ELF-1 (cell line): ENCODE data around the gene RPL28.

Experiments
- DNase-seq: peaks from one replicate; pipeline ENCODE4 v3.0.0-alpha.2; 2016; ENCODE audit warnings: low read depth, low spot score

RPL28 gene

DNA sequence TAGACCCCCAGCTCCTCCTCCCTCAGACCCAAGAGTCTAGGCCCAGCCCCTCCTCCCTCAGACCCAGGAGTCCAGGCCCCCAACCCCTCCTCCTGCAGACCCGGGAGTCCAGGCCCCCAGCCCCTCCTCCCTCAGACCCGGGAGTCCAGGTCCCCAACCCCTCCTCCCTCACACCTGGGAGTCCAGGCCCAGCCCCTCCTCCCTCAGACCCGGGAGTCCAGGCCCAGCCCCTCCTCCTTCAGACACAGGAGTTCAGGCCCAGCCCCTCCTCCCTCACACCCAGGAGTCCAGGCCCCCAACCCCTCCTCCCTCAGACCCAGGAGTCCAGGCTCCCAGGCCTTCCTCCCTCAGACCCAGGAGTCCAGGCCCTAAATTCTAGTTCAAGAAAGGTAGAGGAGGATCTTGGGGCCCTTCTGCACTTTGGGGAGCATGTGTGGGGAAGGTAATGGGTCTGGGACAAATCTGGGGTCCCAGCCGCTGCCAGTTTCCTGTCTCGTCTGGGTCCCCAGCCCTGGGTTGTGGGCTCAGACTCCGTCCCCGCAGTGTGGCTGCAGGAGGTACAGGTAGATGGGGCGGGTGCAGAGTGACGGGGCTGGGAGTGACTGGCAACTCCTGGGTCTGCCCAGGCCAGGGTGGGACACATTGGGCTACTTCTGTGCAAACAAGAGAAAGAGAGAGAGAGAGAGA lies 12.3 kb upstream of the RPL28 start:
- no peak for DNase-seq

DNA sequence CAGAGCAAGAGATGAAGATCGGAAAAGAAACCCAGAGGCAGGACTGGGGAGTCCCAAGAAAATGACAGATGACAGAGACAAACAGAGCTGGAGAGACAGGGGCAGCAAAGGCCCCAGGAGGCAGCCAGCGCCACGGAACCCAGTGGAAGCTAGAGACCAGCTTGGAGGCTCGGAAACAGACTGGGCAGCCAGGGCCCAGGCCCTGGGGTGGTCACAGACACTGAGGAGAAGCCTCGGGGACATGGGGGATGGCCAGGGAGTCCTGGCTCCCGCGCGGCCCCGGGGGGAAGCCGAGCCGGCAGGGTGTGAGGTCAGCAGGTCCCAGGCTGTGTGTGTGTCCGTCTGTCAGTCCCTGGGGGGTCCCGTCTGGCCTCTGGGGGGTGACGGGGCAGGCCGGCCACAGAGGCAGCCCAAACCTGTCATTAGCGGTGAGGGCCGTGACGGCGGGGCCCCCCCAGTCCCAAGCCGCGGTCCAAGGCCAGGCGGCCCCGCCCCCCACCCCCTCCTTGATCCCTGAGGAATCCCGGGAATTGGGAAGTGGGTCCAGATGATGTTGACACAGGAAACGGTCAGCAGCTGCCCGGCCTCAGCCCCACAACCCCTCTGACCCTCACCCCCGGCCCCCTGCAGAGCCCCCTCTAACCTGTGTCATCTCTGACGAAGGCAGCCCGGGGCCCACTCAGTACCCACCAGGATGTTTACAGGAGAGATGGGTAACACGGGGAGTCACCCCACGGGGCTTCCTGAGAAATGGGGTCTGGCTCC lies 11.6 kb upstream of the RPL28 start:
- DNase-seq = no peak

DNA sequence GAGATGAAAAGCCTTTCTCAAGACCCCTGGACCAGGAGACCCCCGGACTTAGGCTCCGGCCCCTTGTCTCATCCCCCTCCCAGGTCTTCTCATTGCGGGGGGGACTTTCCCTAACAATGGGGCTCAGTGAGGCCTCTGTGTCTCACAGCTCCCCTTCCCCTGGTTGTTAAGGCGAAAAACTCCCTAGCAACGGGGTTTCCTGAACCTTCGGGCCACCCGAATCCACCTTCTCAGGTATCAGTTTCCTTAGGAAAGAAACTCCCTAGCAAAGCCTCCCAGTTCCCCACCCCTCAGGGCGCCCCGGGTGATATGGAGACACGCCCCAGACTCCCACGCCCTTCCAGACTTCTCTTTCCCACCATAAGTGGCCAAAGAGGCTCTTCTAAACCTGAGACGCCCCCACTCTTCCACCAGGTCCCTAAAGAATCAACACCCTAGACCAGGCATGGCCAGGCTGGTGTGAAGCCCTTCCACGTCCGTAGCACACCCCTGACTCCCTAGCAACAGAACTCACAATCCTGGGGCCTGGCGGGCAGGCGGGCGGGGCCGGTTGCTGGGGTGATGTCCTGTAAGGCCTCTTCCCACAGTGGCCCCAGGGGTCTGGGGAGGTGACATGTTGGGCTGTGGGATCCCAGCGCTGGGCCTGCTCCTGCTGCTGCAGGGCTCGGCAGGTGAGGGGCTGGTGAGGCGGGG lies 9.3 kb upstream of the RPL28 start, which contains the start of gene TMEM190:
TMEM190 (plus strand) TSS at position 586 of the 693 bp plus-strand sequence; CDS start at position 614, 28 bp downstream.
- DNase-seq = peak; percentile 67

DNA sequence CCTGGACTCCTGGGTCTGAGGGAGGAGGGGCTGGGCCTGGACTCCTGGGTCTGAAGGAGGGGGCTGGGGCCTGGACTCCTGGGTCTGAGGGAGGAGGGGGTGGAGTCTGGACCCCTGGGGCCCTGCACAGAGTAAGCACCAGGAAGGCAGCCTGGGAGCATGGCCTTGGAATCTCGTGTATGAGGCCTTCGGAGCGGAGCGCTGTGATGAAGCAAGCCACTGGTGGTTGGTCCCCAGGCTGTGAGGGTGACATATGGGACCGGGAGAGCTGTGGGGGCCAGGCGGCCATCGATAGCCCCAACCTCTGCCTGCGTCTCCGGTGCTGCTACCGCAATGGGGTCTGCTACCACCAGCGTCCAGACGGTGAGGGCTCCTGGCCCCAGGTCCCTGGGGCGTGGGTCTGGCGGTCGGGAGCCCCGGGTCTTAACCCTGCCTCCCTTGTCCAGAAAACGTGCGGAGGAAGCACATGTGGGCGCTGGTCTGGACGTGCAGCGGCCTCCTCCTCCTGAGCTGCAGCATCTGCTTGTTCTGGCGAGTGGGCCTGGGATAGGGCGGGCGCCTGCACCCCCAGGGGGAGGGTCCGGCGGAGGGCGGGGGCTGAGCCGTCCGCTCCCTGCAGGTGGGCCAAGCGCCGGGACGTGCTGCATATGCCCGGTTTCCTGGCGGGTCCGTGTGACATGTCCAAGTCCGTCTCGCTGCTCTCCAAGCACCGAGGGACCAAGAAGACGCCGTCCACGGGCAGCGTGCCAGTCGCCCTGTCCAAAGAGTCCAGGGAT lies 8.2 kb upstream of the RPL28 start:
- DNase-seq = no peak

DNA sequence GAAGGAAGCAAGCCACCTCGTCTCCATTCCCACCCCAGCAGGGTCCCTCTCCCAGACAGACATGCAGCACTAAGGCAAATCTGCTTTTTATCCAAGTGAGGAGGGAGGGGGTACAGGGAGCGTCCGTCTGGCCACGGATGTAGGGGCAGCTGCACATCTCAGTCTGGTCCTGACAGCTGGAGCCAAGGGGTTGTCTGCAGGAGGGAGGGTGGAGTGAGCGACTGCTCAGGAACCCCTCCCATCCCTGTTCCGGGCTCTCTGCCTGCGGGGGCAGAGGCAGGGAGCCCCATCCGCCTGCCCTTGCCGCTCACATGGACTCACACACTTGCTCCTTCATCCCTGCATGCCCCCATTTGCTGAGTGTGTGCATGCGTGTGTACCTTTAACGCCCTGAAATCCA lies 6.6 kb upstream of the RPL28 start:
- DNase-seq = no peak

DNA sequence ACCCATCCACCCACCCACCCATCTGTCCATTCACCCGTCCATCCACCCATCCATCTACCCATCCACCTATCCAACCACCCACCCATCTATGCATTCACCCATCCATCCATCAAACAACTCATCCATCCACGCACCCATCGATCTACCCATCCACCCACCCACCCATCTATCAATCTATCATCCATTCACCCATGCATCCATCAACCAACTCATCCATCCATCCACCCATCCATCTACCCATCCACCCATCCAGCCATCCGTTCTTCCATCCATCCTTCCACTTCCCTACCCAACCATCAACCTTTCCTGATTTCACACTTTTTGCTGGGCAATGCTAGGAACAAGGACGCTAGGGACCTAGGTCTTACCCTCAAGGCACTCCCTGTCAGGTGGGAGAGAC lies 3.7 kb upstream of the RPL28 start:
- no peak for DNase-seq

DNA sequence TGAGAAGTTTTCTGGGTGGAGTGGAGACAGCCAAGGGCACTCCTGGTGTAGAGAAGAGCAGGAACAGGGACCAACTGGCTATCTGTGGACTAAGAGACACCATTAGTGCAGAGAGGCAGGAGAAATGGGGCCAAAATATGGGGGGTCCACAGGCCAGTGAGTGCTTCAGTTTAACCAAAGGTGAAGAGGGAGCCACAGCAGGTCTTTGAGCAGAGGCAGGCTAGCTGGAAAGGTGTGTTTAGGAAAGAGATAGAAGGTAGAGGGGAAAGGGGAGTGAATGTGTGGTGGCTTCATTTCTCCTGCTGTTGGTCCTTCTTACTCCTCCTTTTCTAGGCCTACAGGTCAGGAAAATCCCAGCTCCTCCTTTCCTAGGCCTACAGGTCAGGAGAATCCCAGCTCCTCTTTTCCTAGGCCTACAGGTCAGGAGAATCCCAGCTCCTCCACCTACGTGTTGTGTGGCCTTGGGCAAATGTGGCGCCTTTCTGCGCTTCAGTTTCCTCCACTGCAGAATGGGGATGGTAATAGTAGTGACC lies 3.1 kb upstream of the RPL28 start:
- no peak for DNase-seq

DNA sequence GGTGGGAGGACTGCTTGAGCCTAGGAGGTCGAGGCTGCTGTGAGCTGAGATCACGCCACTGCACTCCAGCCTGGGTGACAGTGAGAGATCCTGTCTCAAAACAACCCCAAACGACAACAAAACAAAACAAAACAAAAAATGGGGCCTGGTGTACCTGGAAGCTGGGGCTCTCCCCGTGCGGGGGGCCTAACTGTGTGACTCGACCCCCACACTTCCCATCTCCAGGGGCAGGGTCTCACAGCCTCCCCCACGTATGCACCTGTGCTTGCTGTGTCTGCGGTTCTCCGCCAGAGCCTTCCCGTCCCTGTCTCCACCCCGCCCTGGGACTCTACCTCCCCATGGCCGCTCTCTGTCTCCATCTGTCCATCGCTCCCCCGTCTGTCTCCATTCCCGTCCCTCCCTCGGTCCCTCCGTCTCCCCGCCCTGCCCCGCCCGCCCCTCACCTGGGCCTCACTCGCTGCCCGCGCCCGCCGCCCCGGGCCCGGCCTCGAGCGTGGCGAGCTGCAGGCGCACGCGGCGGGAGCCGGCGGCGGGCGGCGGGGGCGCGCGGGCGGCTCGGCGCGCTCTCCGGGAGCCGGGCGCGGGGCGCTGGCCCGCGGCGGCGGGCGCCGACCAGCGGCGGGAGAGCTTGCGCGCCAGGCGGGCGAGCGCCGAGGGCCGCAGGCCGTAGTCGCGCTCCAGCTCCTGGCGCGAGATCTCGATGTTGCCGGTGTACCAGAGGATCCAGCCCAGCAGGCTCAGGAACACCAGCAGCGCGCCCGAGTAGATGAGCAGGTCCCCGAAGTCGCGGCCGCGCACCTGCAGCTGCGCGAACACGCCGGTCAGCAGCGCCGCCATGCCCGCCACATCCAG lies 2.2 kb upstream of the RPL28 start:
- DNase-seq = peak; percentile 64

DNA sequence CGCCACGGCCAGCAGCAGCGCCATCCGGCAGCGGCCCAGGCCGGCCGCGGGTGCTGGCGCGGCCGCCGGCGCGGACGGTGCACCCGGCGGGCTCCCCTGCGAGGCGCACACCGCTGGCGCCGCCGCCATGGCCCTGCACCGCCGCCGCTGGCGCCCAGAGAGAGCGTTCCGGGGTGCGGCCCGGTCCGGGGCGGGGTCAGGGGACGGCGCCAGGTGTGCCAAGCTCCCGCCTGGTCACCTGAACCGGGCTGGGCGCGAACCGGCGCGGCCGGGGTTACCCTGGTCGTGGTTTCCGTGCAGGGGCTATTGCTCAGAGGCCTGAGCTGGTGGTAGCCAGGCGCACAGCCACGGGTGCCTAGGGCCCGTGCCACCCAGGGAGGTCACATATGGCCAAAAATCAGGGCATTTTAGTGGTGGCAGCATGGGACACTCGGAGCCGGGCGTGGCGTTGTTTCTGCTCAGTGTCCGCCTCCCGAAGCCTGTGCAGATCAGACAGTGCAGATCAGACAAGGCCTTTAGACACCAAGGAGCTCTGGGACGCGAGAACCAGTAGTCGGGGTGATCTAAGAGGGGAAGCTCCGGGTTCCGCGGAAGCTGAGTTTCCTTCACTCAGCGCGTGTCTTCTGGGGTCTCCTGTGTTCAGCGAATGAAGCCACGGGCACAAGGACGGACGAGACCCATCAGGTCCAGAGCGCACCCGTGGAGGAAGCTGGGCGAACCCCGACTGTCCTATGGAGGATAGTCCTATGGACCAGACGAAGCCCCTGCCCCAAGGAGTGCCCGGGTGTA lies 1.4 kb upstream of the RPL28 start, which contains the start of gene TMEM238:
TMEM238 (minus strand) TSS at position 162 of the 789 bp plus-strand sequence; CDS start at position 129, 33 bp downstream.
- DNase-seq = no peak

DNA sequence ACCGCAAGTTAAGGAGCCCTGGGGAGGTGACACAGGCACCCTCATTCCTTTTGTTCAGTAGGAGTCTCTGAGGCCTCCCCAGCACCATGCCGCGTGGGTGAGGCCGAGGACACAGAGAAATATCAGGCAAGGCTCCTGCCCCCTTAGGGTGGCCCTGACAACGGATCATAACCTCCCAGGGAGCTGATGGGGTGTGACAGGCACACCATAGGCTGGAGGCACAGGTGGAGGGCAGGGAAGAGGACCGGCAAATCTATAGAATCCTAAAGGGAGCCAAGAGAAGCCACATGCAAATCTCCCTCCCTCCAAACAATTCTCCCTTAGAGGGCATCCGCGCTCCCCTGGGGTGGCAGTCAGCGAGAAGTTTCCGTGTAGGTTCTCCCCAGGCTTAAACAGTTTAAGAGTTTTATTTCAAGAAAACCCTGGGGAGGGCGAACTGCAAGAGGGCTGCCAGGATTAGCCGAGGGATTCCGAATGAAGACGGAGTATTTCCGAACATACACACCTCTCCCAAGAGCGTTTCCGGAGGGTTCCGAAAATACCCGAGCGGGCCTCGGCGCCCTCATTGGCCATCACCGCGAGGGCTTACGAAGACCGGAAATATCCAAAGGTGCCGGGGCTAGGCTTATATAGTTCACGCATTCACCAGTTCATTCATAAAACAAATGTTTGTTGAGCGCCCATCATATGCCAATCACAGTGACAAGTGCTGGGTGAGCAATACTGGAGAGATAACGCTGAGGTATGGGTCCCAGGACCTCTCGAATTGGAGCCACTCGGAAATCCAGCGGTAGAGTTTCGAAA lies 610 bp upstream of the RPL28 start:
- DNase-seq = peak; percentile 97

DNA sequence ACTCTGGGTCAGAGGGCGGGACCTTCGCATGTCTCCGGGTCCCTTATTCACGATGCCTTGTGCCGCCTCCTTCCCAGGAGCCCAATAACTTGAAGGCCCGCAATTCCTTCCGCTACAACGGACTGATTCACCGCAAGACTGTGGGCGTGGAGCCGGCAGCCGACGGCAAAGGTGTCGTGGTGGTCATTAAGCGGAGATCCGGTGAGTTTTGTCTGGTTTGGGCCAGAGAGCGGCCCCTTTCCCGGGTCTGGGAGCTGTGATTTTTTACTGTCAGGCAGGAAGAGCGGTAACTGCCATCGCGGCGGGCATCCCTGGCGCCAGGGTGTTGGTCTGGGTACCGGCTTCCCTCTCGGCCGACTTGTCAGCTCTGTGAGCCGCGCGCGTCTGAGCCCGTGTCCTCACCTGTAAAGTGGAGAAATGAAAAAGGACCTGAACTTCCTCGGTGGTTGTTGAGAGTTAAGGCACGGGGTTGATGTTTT lies 800 bp downstream of the RPL28 start:
- DNase-seq = no peak

DNA sequence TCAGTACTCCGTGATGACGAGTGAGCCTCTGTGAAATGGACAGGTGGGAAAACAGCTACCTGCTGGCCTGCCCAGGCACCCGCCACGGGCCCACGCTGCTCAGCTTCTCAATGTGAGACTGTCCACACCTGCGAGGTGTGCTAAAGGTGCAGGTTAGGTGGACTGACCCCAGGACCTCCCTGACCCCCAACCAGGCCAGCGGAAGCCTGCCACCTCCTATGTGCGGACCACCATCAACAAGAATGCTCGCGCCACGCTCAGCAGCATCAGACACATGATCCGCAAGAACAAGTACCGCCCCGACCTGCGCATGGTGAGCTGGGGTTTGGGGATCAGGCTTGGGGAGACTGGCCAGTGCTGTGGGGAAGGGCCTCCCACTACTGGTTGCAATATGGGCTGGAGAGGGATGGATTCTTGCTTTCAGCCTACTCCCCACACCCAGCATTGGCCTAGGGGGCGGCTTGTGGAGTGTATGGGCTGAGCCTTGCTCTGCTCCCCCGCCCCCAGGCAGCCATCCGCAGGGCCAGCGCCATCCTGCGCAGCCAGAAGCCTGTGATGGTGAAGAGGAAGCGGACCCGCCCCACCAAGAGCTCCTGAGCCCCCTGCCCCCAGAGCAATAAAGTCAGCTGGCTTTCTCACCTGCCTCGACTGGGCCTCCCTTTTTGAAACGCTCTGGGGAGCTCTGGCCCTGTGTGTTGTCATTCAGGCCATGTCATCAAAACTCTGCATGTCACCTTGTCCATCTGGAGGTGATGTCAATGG lies 2.2 kb downstream of the RPL28 start:
- DNase-seq = no peak

DNA sequence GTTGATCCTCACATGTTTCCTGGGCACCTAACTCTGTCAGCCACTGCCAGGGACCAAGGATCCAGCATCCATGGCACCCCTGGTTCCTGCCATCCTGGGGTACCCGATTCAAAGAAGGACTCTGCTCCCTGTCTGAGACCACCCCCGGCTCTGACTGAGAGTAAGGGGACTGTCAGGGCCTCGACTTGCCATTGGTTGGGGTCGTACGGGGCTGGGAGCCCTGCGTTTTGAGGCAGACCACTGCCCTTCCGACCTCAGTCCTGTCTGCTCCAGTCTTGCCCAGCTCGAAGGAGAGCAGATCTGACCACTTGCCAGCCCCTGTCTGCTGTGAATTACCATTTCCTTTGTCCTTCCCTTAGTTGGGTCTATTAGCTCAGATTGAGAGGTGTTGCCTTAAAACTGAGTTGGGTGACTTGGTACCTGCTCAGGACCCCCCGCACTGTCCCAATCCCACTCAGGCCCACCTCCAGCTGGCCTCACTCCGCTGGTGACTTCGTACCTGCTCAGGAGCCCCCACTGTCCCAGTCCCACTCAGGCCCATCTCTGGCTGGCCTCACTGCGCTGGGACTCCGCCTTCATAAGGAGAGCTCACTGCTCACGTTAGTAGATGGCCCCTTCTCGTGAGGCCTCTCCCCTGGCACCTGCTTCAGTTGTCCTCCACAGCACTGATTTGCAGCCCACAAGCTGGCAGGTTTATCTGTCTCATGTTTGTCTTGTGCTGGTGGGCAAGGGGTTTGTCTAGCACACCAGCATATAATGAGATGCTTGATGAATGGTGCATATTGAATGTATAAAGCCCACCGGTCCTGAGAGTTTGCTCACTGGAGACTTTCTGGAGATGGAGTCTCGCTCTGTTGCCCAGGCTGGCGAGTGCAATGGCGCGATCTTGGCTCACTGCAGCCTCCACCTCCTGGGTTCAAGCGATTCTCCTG lies 3.9 kb downstream of the RPL28 start:
- no peak for DNase-seq

DNA sequence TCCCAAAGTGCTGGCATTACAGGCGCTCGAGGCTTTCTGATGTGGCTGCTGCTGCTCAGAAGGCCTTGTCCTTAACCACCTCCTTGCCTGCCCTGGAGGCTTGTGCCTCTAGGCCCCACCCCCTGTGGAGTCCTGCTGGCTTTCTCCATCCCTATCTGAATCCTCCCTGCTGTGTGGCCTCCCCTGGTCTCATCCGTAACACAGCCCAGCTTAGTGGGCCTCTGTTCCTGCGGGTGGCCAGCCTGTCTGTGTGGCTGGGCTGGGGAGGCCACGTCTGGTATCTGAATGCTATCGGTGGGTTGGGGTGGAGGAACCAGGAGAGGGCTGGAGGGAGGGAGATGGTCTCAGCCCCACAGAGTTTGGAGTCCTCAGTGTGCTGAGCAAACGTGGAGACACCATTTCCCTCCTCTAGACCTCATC lies 4.7 kb downstream of the RPL28 start:
- peak; percentile 79 for DNase-seq

DNA sequence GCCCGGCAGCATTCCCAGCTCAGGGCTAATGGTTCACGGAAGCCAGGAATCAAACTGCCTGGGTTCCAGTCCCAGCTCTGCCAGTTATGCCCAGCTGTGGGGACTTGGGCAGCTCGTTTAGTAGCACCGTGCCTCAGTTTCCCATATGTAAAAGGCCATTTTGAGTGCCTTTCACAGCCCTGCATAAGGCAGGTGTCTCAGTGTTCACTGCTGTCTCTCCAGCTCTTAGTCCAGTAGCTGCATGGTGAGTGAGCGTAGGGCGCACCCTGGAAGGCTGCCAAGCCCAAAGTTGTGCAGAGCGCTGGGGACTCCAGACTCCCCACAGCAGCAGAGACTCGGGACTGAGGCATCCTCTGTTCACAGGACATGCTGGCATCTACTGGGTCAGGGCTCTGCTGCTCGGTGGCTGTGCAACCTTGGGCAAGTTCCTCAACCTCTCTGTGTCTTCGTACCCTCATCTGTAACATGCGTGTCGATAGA lies 5.5 kb downstream of the RPL28 start:
- DNase-seq = no peak
